ENCODE results near the gene NPAS3. TPM values are rescaled to one million over a fixed set of nuclear protein-coding genes. Genes with fewer than 3 reads are reported as not detected.

Gene NPAS3
- 1 to 10 TPM; 1.1 to 1.8 TPM for total RNA-seq

DNA sequence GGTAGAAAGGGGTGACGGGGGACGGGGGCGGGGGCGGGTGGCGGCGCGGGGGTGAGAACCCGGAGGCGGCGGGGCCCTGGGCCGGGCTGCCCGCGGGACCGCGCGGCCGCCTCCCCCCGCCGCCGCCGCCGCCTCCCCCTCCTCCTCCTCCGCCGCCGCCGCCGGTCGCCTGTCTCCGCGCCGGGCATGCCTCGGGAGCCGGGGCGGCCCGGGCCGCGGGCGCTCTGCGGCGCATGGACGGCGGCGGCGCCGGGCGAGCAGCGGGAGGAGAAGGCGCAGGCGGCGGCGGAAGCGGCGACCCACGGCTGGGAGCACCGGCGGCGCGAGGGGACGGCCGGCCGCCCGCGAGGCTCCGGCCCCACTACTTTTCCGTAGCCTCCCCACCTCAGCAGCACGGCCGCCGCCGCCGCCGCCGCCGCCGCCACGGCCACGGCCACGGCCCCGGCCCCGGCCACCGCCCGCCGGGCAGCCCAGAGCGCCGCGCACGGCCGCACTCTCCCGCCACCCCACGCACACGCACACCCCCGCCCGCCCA, at the start of gene NPAS3:
Gene NPAS3 (plus strand): TSS at position 161 of the 535 bp plus-strand sequence.
- Histone ChIP-seq H3K4me1 (replicated peaks) (peaks cover 3% of the 10 kb centered on the region), H3K9me3 (no peaks in the 10 kb centered on the region), H3K27me3 (replicated peaks; ENCODE audit: insufficient read depth) (peaks cover 4% of the 10 kb centered on the region), H3K36me3 (no peaks in the 10 kb centered on the region), H3K27ac (peak within 1 kb of the TSS; percentile 77 to 81), H3K4me3 (peak within 1 kb of the TSS; percentile 49 to 52)
- 1% methylated on average over 57 of the region's 92 CpGs for WGBS
- no peak for DNase-seq (ENCODE audit: low spot score)
- intact Hi-C loops (cut with DNase I): loop anchor here (5.0 to 10.0 kb wide), 2 partner anchors 224 to 1004 kb away; no protein-coding TSS in a partner anchor
- TF ChIP-seq POLR2AphosphoS5 (IDR thresholded peaks at IDR 0.05) (no peak), POLR2A (IDR thresholded peaks at IDR 0.05) (no peak)
- TF ChIP-seq, protein P1, sequence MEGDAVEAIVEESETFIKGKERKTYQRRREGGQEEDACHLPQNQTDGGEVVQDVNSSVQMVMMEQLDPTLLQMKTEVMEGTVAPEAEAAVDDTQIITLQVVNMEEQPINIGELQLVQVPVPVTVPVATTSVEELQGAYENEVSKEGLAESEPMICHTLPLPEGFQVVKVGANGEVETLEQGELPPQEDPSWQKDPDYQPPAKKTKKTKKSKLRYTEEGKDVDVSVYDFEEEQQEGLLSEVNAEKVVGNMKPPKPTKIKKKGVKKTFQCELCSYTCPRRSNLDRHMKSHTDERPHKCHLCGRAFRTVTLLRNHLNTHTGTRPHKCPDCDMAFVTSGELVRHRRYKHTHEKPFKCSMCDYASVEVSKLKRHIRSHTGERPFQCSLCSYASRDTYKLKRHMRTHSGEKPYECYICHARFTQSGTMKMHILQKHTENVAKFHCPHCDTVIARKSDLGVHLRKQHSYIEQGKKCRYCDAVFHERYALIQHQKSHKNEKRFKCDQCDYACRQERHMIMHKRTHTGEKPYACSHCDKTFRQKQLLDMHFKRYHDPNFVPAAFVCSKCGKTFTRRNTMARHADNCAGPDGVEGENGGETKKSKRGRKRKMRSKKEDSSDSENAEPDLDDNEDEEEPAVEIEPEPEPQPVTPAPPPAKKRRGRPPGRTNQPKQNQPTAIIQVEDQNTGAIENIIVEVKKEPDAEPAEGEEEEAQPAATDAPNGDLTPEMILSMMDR (IDR thresholded peaks at IDR 0.05): no peak

DNA sequence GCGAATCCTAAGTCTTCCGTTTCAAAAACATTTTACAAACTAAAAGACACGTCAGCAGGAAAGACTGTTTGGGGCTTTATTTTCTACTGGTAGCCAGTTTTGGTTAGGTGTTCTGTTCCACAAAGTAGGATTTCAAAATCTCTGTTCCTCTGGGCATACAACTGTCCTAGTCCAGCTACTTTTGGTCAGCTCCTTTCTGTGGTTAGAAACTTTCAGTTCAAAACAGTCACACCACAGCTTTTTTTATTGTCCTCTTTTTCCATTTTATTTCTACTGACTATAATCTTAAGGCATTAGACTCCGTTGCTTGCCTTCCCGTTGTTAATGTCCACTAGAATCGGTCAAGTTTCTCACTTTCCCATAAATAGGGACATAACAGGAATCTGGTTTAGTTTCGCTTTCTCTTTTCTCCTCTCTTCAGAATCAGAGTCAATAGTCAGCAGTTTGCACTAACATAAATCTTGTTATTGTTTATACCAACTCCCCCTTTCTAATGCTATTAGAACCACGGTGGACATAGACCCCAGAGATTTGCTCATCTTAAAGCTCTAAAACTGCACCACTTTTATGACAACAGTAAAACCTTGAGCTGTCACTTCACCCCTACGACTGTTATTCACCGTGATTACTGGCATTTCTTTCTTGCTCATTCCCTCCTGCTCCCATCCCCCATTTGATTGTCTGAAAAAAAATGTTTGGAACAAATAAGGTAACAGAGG, 41.5 kb upstream of the NPAS3 start:
- intact Hi-C loops (cut with DNase I): no loop called here
- Histone ChIP-seq H3K4me3 (peak overlapping the region; percentile 33 to 39), H3K27ac (peak overlapping the region; percentile 64 to 68), H3K36me3 (no peaks in the 10 kb centered on the region), H3K4me1 (replicated peaks) (no peaks in the 10 kb centered on the region), H3K9me3 (no peaks in the 10 kb centered on the region), H3K27me3 (replicated peaks; ENCODE audit: insufficient read depth) (no peaks in the 10 kb centered on the region)
- DNase-seq (ENCODE audit: low spot score): no peak
- 6% methylated on average over 10 of the region's 10 CpGs for WGBS
- TF ChIP-seq, protein P1 (IDR thresholded peaks at IDR 0.05): no peak
- TF ChIP-seq POLR2AphosphoS5 (IDR thresholded peaks at IDR 0.05): peak; percentile 19

DNA sequence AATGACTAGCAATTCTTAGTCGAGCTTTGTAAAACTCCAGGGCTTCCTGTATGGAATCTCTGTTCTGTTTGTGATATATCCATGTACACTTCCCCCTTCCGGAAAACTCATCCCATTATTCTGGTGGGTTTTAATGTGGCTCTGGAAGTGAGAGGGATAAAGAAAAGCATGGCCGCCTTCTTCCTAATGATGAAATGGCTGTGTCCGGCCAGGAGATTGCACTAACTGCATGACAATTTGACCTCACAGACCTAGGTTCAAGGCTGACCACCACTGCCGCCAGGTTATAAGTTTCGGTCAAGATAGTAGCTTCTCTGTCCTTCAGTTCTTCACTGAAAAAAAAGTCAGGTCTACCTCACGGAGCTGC, 41.0 kb upstream of the NPAS3 start:
- no peak for DNase-seq (ENCODE audit: low spot score)
- 74% methylated on average over 7 of the region's 7 CpGs for WGBS
- H3K4me3 ChIP-seq: peak overlapping the region; percentile 33 to 39
- H3K36me3 ChIP-seq: no peaks in the 10 kb centered on the region
- peak overlapping the region; percentile 64 to 68 for H3K27ac ChIP-seq
- no peak for TF ChIP-seq POLR2AphosphoS5 (IDR thresholded peaks at IDR 0.05)
- TF ChIP-seq POLR2A (IDR thresholded peaks at IDR 0.05): no peak
- TF ChIP-seq, protein P1 (IDR thresholded peaks at IDR 0.05): no peak
- no peaks in the 10 kb centered on the region for H3K27me3 ChIP-seq (replicated peaks; ENCODE audit: insufficient read depth)
- H3K9me3 ChIP-seq: no peaks in the 10 kb centered on the region
- intact Hi-C loops (cut with DNase I): no loop called here
- H3K4me1 ChIP-seq (replicated peaks): no peaks in the 10 kb centered on the region

DNA sequence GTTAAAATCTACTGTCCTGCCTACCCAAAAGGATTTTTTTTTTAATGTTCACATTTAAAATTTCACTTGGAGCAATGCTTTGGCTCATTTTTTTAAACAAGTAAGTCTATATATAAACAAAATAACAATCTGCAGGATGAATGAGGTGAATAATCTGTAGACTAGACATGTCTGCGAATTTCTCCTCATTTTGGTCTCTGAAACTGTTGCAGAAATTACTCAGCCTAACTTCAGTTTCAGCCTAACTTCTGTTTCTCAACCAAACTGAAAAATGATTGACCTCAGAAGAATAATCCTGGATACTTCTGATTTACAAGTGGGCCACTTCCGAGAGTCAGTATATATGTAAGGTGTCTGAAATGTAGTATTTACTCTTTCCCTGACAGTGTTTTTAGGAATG, 39.8 kb upstream of the NPAS3 start:
- no peak overlapping the region for H3K27ac ChIP-seq
- no peaks in the 10 kb centered on the region for H3K9me3 ChIP-seq
- intact Hi-C loops (cut with DNase I): no loop called here
- H3K36me3 ChIP-seq: no peaks in the 10 kb centered on the region
- DNase-seq (ENCODE audit: low spot score): no peak
- no peaks in the 10 kb centered on the region for H3K4me1 ChIP-seq (replicated peaks)
- 87% methylated on average over 2 of the region's 2 CpGs for WGBS
- H3K4me3 ChIP-seq: no peak overlapping the region
- no peaks in the 10 kb centered on the region for H3K27me3 ChIP-seq (replicated peaks; ENCODE audit: insufficient read depth)
- TF ChIP-seq, protein P1 (IDR thresholded peaks at IDR 0.05): no peak
- TF ChIP-seq POLR2AphosphoS5 (IDR thresholded peaks at IDR 0.05) (no peak), POLR2A (IDR thresholded peaks at IDR 0.05) (no peak)

DNA sequence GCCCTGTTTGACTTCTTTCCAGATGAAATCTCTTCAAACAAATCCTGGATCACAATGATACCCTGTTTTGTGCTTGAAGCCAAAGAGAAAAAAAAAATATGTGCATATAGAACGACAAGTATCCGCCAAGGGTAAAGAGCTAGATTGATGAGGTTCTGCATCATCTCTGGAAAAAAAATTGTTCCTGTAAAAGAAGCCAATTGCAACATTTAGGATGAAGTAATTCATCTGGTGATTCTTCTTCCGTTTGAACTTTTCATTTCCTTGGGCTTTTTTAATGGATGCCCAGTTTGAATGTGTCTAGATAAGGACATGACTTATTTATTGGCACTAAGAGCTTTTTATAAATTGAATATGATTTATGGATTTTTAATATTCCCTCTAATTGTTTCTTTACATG, 38.1 kb upstream of the NPAS3 start:
- no peak for DNase-seq (ENCODE audit: low spot score)
- intact Hi-C loops (cut with DNase I): no loop called here
- TF ChIP-seq POLR2AphosphoS5 (IDR thresholded peaks at IDR 0.05) (no peak), POLR2A (IDR thresholded peaks at IDR 0.05) (no peak)
- TF ChIP-seq, protein P1 (IDR thresholded peaks at IDR 0.05): no peak
- Histone ChIP-seq H3K27me3 (replicated peaks; ENCODE audit: insufficient read depth) (no peaks in the 10 kb centered on the region), H3K36me3 (no peaks in the 10 kb centered on the region), H3K4me3 (no peak overlapping the region), H3K9me3 (no peaks in the 10 kb centered on the region), H3K4me1 (replicated peaks) (no peaks in the 10 kb centered on the region), H3K27ac (no peak overlapping the region)
- WGBS: 44% methylated on average over 3 of the region's 3 CpGs
